ENCODE data around the gene CEP57. TPM values are rescaled to one million over a fixed set of nuclear protein-coding genes. Genes with fewer than 3 reads are reported as not detected.
A peak's percentile ranks its signal among the peaks of the same experiment; 100 is the strongest.

CEP57 gene
- total RNA-seq, 1 experiment from 2014 or later: 38.1 TPM

- H3K9ac ChIP-seq (ENCODE audit: low read length): peak overlapping the region; percentile 18; the same call in 1 of the 2 replicates
- no peaks in the 10 kb centered on the region for H3K79me2 ChIP-seq (ENCODE audit: low read length)
- DNase-seq (peak; percentile 88), ATAC-seq (peak; percentile 86)
- peaks cover 30% of the 10 kb centered on the region for H3K4me1 ChIP-seq (ENCODE audit: insufficient read depth, low read length)
- H3K9me3 ChIP-seq (ENCODE audit: low read length): no peaks in the 10 kb centered on the region
- peak overlapping the region; percentile 59 for H3K4me2 ChIP-seq (ENCODE audit: low read length)
- H2AFZ ChIP-seq (ENCODE audit: low read length): no peak overlapping the region
- peaks cover 21% of the 10 kb centered on the region for H3F3A ChIP-seq (ENCODE audit: low read length, unreplicated experiment)
- H3K27me3 ChIP-seq (ENCODE audit: low read length): no peaks in the 10 kb centered on the region
- H3K9me2 ChIP-seq (replicated peaks; ENCODE audit: low read length): no peaks in the 10 kb centered on the region
- ChIA-PET CTCF (interaction anchor here (0.5 to 2.7 kb wide), 17 partner anchors 9 to 575 kb away, joined by 3 to 24 read pairs (median 5); partner anchors contain the start of genes CCDC82, JRKL and MAML2), POLR2A (ENCODE audit: unreplicated experiment) (interaction anchor here (0.6 to 1.1 kb wide), 7 partner anchors 61 to 741 kb away, joined by 3 to 10 read pairs (median 3); partner anchors contain the start of genes CCDC82, JRKL, MAML2 and MTMR2)
- TF ChIP-seq EZH2 (IDR thresholded peaks at IDR 0.05; ENCODE audit: low read length, unreplicated experiment) (no peak), EZH2phosphoT487 (IDR thresholded peaks at IDR 0.05; ENCODE audit: borderline replicate concordance, low read length) (no peak)
- TF ChIP-seq, protein P1, sequence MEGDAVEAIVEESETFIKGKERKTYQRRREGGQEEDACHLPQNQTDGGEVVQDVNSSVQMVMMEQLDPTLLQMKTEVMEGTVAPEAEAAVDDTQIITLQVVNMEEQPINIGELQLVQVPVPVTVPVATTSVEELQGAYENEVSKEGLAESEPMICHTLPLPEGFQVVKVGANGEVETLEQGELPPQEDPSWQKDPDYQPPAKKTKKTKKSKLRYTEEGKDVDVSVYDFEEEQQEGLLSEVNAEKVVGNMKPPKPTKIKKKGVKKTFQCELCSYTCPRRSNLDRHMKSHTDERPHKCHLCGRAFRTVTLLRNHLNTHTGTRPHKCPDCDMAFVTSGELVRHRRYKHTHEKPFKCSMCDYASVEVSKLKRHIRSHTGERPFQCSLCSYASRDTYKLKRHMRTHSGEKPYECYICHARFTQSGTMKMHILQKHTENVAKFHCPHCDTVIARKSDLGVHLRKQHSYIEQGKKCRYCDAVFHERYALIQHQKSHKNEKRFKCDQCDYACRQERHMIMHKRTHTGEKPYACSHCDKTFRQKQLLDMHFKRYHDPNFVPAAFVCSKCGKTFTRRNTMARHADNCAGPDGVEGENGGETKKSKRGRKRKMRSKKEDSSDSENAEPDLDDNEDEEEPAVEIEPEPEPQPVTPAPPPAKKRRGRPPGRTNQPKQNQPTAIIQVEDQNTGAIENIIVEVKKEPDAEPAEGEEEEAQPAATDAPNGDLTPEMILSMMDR (conservative IDR thresholded peaks at IDR 0.05; ENCODE audit: low read depth, low read length): peak; percentile 92
- no TSS peak for BruUV-seq (replicated peaks)
- intact Hi-C loops (cut with micrococcal nuclease): loop anchor here (1.0 to 10.0 kb wide), 2 partner anchors 75 to 376 kb away; partner anchors contain the start of gene MTMR2
- peak overlapping the region; percentile 77 for H3K27ac ChIP-seq (ENCODE audit: low read length)
- H3K36me3 ChIP-seq (ENCODE audit: low read depth, low read length): peaks cover 42% of the 10 kb centered on the region
- H4K20me1 ChIP-seq (ENCODE audit: low read length): 0 out of 2 replicates have a peak, but pooled peaks cover 8% of the 10 kb centered on the region
- H3K4me3 ChIP-seq (ENCODE audit: low read length): peak overlapping the region; percentile 26; the same call in 1 of the 2 replicates
Measured at GRCh38 chr11:95849087-95849825, 59.0 kb downstream of the CEP57 start.

DNA sequence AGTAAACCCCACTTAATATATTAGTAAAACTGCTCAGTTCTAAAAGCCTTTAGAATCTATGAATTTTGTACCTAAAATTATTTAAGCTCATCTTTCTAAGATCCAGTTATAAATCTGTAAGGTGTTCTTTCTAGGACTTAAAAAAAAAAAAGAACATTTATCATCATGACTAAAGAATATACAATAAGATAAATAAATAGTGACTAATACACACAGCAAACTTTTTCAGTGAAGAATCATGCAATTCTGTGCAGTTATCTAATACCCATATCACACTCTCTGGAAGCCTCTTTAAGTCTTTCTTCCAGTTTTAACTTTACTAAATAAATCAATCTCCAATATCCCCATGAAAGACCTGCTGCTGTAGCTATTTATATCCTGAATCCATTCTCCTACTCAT lies 59.8 kb downstream of the CEP57 start:
- Histone ChIP-seq H3K4me2 (ENCODE audit: low read length) (peak overlapping the region; percentile 59), H3K27ac (ENCODE audit: low read length) (peak overlapping the region; percentile 77), H3K36me3 (ENCODE audit: low read depth, low read length) (peaks cover 33% of the 10 kb centered on the region), H3K4me1 (ENCODE audit: insufficient read depth, low read length) (peaks cover 30% of the 10 kb centered on the region), H3K9ac (ENCODE audit: low read length) (peak overlapping the region; percentile 18; the same call in 1 of the 2 replicates), H2AFZ (ENCODE audit: low read length) (no peak overlapping the region), H3K79me2 (ENCODE audit: low read length) (no peaks in the 10 kb centered on the region), H4K20me1 (ENCODE audit: low read length) (0 out of 2 replicates have a peak, but pooled peaks cover 8% of the 10 kb centered on the region), H3K27me3 (ENCODE audit: low read length) (no peaks in the 10 kb centered on the region), H3F3A (ENCODE audit: low read length, unreplicated experiment) (peaks cover 21% of the 10 kb centered on the region), H3K9me2 (replicated peaks; ENCODE audit: low read length) (no peaks in the 10 kb centered on the region), H3K9me3 (ENCODE audit: low read length) (no peaks in the 10 kb centered on the region), H3K4me3 (ENCODE audit: low read length) (peak overlapping the region; percentile 26; the same call in 1 of the 2 replicates)
- DNase-seq (peak; percentile 52), ATAC-seq (peak; percentile 65)
- no TSS peak for BruUV-seq (replicated peaks)
- ChIA-PET POLR2A (ENCODE audit: unreplicated experiment) (interaction anchor here (0.6 kb wide), 2 partner anchors 62 to 742 kb away, joined by 3 read pairs; no protein-coding TSS in a partner anchor), CTCF (interaction anchor here (0.5 to 2.7 kb wide), 9 partner anchors 14 to 544 kb away, joined by 3 to 24 read pairs (median 8); partner anchors contain the start of genes CCDC82, JRKL and MAML2)
- TF ChIP-seq, protein P1 (conservative IDR thresholded peaks at IDR 0.05; ENCODE audit: low read depth, low read length): no peak
- TF ChIP-seq EZH2phosphoT487 (IDR thresholded peaks at IDR 0.05; ENCODE audit: borderline replicate concordance, low read length) (no peak), EZH2 (IDR thresholded peaks at IDR 0.05; ENCODE audit: low read length, unreplicated experiment) (no peak)
- intact Hi-C loops (cut with micrococcal nuclease): no loop called here
